Psoas muscle (tissue), 8 donors: ENCODE results near the gene PHACTR3. TPM values are rescaled to one million over a fixed set of nuclear protein-coding genes. Genes with fewer than 3 reads are reported as not detected.
"Not testable (repeated sequence)": the region's sequence is repeated elsewhere in the genome, so short reads cannot be mapped to it uniquely, and the experiment has no call there.

Source experiments
- ATAC-seq, 4 donors: fragments of 200-7000 bp; cut with Tn5 transposase; one replicate each; pipeline ENCODE4 v1.9.1; 2020; ENCODE audit warnings: moderate library complexity in 3 of 4, mild to moderate bottlenecking in 2 of 4
- DNase-seq, 2 donors: peaks; one replicate each; pipeline ENCODE4 v3.0.0-alpha.2; 2020
- H3K27ac ChIP-seq: fragments of 200-600 bp; one replicate; pipeline ENCODE4 v1.8.0; 2022
- H3K27me3 ChIP-seq, 3 donors: fragments of 200-600 bp in 1 of 3; one replicate each; pipeline versions ENCODE4 v1.6.1 to v1.8.0; 2013 to 2022; ENCODE audit warnings: low read length in 2 of 3, mild to moderate bottlenecking in 2 of 3, moderate library complexity in 1 of 3; ENCODE audit not compliant: insufficient read depth in 3 of 3
- H3K36me3 ChIP-seq, 2 donors: fragments of 200-600 bp in 1 of 2; one replicate each; pipeline versions ENCODE4 v1.6.1 to v1.8.0; 2013 to 2022; ENCODE audit warnings: low read depth in 1 of 2, mild to moderate bottlenecking in 1 of 2, moderate library complexity in 1 of 2; ENCODE audit not compliant: insufficient read depth in 1 of 2
- H3K4me1 ChIP-seq: fragments of 200-600 bp; one replicate; pipeline ENCODE4 v1.8.0; 2022
- H3K4me3 ChIP-seq: fragments of 200-600 bp; one replicate; pipeline ENCODE4 v1.8.0; 2022; ENCODE audit warnings: mild to moderate bottlenecking
- H3K9me3 ChIP-seq: fragments of 200-600 bp; one replicate; pipeline ENCODE4 v1.8.0; 2022
- whole genome bisulfite sequencing, 3 donors: extraction: QIAGEN DNeasy Blood & Tissue Kit; methylation state at CpG; one replicate each; pipeline versions ENCODE4 v1.1.6 to v1.1.7; 2013; 5-methylcytosine and 5-hydroxymethylcytosine counted together
- intact Hi-C, 2 donors: fragments of 100-400 bp; cut with DNase I; formaldehyde crosslinking; loops; one replicate each; pipeline versions ENCODE4 v1.11.0 to v1.14.2; 2022
- long read RNA-seq, 2 donors: library from polyadenylated mRNA; unstranded; transcript quantifications; one replicate each; pipeline ENCODE4 v2.0.0, GENCODE V29; 2021
- polyA plus RNA-seq, 3 donors: library from polyadenylated mRNA; stranded (reverse); fragments of 200-250 nt; gene quantifications; one replicate each; pipeline ENCODE4 v1.2.3, GENCODE V29; 2013
- total RNA-seq, 4 donors: library from RNA; stranded (reverse); fragmentation: NEBNext Ultra II Directional in 2 of 4; extraction: Animal tissue kit (Norgen Biotek cat#: 25700) in 2 of 4; gene quantifications; one replicate each; pipeline versions ENCODE4 v1.2.1 to v1.2.4, GENCODE V29; 2021 to 2023
- TF ChIP-seq, protein P1 (sequence below): fragments of 200-600 bp; IDR thresholded peaks from one replicate; pipeline ENCODE4 v1.8.0; 2022; ENCODE audit warnings: antibody characterized with exemption
- donor health status: healthy with polysubstance abuse.
- donor health status: DM: no; HTN: no; CAD: no; lungs with moderate emphysema.
- donor health status: Bipolar disorder and iron deficiency.
- donor health status: healthy.
- donor health status: DM: yes; HTN: yes; CAD: no.
- donor health status: DM: no; HTN: no; CAD: no.
- donor health status: DM: no; HTN: no; CAD: no.
- donor health status: DM: yes; HTN: yes; CAD: no.

The PHACTR3 gene
- under 1 TPM in 2 of 4 donors, not detected in 2; 0.11 to 0.20 TPM for total RNA-seq
- under 1 TPM in 2 of 3 donors, not detected in 1; 0.10 to 0.46 TPM for polyA plus RNA-seq
- long read RNA-seq, donor 1 = 0 reads
- long read RNA-seq, donor 2 = 0 reads

DNA sequence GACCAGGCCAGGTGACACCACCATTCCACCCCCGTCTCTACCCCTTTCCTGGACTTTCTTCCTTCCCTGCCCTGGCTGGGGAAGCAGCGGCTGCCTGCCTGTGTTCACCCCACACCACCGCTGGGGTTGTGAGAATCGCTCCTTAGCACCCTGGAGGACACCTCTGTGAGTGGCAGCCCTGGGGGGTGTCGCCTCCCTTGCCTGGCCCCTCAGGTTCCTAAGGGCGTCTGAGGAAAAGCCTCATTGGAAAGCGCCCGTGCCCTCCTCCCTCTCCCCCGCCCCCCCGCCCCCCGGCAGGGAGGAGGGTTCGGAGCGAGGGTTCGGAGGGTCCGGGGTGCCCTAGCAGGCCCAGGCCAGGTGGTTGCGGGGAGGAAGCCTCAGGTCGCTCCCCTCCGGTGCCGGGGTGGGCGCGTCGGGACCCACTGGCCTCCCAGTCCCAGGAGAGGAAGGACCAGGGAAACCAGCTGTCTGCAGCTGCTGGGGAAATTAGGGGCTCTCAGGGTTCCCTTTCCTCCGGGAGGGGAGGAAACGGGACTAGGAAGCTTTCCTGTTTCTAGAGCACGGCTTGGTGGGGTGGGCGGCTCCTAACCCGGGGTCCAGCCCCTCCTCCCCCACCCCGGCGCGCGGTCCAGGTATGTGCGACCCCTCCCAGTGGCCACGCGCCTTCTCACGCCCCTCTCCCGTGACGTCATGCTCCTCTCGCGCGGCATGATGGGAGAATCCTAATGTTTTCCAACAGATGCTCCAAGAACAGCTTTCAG lies at the start of gene PHACTR3:
TSS of gene PHACTR3 (plus strand) at position 760 of the 761 bp plus-strand sequence. CDS start 475 bp downstream, outside the sequence.
- WGBS, 3 donors = 9 to 13% (median 11%) methylated on average over 21 to 40 of the region's 40 CpGs
- Histone ChIP-seq H3K4me1 (no peaks in the 10 kb centered on the region), H3K9me3 (no peaks in the 10 kb centered on the region), H3K36me3 (no peaks in the 10 kb centered on the region), H3K4me3 (no peak within 1 kb of the TSS), H3K27ac (no peak within 1 kb of the TSS), H3K27me3 (peaks cover 0 to 89% (median 10%) of the 10 kb centered on the region in 3 donors)
- intact Hi-C loops = no loop called here
- TF ChIP-seq, protein P1, sequence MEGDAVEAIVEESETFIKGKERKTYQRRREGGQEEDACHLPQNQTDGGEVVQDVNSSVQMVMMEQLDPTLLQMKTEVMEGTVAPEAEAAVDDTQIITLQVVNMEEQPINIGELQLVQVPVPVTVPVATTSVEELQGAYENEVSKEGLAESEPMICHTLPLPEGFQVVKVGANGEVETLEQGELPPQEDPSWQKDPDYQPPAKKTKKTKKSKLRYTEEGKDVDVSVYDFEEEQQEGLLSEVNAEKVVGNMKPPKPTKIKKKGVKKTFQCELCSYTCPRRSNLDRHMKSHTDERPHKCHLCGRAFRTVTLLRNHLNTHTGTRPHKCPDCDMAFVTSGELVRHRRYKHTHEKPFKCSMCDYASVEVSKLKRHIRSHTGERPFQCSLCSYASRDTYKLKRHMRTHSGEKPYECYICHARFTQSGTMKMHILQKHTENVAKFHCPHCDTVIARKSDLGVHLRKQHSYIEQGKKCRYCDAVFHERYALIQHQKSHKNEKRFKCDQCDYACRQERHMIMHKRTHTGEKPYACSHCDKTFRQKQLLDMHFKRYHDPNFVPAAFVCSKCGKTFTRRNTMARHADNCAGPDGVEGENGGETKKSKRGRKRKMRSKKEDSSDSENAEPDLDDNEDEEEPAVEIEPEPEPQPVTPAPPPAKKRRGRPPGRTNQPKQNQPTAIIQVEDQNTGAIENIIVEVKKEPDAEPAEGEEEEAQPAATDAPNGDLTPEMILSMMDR = no peak
- no peak for ATAC-seq
- no peak for DNase-seq

GRCh38 chr20:59557733-59558529 lies 46.4 kb upstream of the PHACTR3 start:
- DNase-seq, H3K4me3 ChIP-seq, ATAC-seq, intact Hi-C loops, H3K4me1 ChIP-seq, H3K36me3 ChIP-seq, H3K27me3 ChIP-seq, H3K9me3 ChIP-seq, H3K27ac ChIP-seq: not testable (repeated sequence)
- WGBS, 3 donors = 89 to 93% (median 92%) methylated on average over 26 of the region's 26 CpGs

DNA sequence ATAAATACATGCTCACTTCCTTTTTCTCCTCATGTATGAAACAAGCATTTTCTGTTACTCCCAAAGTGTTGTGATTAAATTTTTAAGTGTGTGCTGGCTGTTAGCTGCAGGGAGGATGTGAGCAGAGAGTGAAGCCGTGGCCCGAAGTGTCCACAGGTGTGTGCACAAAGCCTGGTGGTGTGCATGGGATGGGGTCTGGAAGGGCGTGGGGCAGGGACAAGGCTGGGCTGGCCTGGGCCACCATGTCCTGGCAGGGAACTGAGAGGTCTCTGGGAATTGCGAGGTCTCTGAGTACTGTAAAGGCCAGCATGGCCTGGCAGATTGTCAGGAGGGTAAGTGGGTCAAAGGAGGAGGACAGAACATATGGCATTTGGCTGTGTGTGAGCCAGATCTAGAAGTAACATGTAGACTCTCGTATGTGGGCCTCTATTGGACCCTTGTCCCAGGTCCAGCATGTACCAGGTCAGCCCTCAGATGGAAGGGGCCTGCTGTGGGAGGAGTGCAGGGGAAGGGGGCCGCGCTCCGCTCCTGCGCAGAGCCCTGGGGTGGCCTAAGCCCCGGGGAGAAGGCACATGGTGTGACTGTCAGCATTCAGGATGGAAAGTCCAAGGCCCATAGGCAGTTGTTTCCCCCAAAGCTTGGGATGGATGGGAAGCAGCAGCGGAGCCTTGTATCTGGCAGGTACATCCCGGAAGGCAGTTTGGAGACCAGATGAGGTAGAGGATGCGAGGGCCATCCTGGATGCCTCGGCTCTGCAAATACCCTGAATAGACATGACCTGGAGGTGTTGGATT lies 45.1 kb upstream of the PHACTR3 start:
- Histone ChIP-seq H3K9me3 (no peaks in the 10 kb centered on the region), H3K27ac (no peak overlapping the region), H3K4me3 (no peak overlapping the region), H3K4me1 (no peaks in the 10 kb centered on the region), H3K27me3 (peaks cover 0 to 4% (median 0%) of the 10 kb centered on the region in 3 donors), H3K36me3 (no peaks in the 10 kb centered on the region)
- DNase-seq = no peak
- TF ChIP-seq, protein P1 = no peak
- 84 to 92% (median 92%) methylated on average over 14 of the region's 14 CpGs for WGBS, 3 donors
- ATAC-seq = no peak
- intact Hi-C loops = no loop called here

- ATAC-seq = no peak
- peaks cover 0 to 4% (median 0%) of the 10 kb centered on the region in 3 donors for H3K27me3 ChIP-seq
- no peaks in the 10 kb centered on the region for H3K4me1 ChIP-seq
- TF ChIP-seq, protein P1 = no peak
- no peaks in the 10 kb centered on the region for H3K36me3 ChIP-seq
- H3K27ac ChIP-seq = no peak overlapping the region
- intact Hi-C loops = no loop called here
- 84 to 93% (median 89%) methylated on average over 7 of the region's 7 CpGs for WGBS, 3 donors
- no peak overlapping the region for H3K4me3 ChIP-seq
- no peaks in the 10 kb centered on the region for H3K9me3 ChIP-seq
- no peak for DNase-seq
These were observed 44.5 kb upstream of the PHACTR3 start for GRCh38 chr20:59559863-59560262.
